ENCODE measurements around the gene FARS2.

The FARS2 gene

GRCh38 chr6:5290097-5290496 is 28.8 kb downstream of the FARS2 start:
- no peak for DNase-seq

GRCh38 chr6:5290500-5290899 is 29.2 kb downstream of the FARS2 start:
- no peak for DNase-seq

- no peak for DNase-seq
Measured at GRCh38 chr6:5292154-5292553, 30.8 kb downstream of the FARS2 start.

DNA sequence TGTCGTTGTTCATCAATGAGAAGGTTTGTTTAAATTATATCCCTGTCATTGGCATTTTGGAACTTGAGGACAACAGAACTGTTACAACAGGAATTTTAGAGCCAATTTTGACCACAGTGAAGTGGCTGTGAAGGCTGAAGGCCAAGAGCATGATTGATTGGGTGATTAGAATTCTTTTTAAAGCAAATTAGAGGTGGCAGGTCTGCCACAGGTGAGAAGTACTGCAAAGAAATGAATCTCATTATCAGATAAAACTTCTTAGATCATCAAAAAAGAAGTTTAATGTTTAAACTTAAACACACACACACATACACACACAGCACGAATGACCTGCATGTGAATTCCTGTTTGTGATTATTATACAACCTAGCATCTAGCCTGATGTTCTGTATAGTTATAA is 32.4 kb downstream of the FARS2 start:
- no peak for DNase-seq

DNA sequence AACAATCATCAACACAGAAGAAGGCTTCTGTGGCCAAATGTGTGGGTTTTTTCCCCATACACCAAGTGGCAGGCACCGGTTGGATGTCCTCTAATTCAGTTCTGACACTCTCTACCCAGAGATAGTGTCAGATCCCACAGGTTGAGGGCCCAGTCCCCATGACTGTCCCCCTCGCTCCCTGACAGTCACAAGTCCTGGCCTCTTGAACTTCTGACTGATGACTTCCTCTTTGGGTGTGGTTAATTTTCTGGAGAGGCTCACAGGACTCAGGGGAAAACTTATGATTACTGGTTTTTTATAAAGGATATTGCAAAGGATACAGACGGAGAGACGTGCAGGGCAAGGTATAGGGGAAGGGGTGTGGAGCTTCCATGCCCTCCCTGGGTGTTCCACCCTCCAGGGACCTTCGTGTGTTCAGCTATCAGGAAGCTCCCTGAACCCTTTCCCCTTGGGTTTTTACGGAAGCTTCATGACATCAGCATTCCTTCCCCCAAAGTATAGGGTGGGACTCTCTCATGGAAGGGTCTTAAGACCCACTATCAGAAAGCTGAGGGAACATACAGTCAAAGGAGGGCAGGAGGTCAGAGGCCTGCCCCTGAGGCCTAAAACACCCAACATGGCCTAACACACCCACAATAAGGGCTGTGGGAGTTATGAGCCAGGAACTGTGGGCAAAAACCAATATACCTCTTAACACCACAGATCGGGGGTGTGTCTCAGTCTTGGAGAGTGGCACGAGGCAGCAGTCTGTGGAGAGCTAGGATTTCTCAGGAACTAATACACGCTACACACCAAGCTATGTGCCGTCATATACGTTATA is 33.3 kb downstream of the FARS2 start:
- no peak for DNase-seq

- no peak for DNase-seq
Measured at GRCh38 chr6:5295623-5296022, 34.3 kb downstream of the FARS2 start.

DNA sequence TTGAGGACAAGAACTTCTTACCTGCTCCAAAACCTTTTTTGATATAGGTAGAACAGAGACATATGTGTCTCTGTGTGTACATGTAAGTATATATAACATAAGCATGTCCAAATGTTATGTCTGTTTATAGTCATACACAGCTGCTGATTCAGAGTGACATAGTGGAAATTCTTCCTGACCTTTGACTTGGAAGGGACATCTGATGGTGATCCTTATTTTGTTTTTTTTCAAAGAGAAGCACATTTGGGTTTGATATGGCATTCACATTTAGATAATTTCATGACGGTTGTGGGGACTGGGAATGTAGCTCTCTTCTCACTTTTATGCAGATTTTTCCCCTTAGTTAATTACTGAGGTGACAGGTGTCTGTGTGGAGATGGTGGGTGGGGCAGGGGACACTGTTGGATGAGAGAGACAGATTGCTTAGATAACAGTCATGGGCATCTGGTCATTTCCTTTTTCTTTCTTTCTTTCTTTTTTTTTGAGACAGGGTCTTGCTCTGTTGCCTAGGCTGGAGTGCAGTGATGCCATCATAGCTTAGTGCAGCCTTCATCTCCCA is 39.0 kb downstream of the FARS2 start:
- DNase-seq: no peak

DNA sequence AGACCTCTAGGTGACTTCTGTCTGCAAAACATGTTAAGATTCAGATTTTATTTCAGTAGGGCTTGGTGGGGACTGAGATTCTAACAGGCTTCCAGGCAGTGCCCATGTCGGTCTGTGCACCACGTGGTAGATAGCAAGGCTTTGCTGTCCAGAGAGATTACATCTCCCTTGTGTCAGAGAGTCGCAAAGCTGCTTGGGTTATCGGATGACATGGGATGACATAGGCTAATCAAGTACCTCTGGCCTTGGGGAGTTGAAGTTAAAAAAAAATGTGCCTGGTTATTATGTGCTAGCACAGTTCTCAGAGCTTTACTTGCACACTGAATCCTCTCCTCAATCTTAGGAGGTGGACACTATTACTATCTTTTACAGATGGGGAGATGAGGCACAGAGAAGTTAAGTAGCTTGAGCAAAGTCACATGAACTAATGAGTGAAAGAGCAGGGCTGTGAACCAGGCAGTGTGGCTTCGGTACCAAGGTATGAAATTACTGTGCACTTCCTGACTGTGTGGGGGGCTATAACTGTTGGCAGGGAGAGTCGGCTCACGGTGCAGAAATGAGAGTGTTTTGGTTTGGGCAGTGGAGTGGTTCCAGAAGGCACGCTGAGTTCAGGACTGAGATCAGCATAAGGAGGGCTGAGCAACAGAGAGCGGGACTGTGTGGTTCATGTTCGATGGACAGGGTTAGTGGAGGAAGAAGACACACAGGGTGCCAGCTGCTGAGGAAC is 41.1 kb downstream of the FARS2 start:
- no peak for DNase-seq

- DNase-seq: peak; percentile 86
Measured at GRCh38 chr6:5302995-5303622, 41.8 kb downstream of the FARS2 start.

- DNase-seq: no peak
Measured at GRCh38 chr6:5303682-5304081, 42.4 kb downstream of the FARS2 start.

DNA sequence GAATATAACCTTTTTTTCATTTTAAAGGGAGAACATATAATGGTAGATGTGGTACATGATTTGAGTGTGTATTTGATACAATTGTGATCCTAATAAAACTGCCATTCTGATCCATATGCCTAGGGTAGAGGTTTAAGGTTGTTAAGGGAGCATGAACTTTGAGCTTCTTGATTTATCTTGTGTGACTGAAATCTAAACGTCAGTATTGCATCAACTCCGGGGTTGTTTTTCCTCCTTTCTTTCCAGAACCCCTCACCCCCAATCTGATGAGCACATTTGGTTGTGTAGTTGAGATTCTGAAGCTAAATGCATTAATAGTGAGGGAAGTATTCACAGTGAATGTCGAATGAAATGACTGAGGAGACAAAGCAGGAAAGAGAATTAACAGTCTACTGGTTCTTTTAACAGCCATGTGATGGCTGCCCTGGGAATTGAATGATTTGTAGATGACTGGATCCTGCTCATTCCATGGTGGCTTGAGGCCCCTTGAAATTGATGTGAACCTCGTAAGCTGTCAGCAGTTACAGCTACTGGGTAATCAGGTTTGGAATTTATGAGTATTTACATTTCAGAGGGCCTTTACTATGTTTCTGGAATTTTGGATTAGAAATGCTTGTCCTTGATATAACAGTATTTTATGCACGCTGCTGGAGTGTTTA is 44.8 kb downstream of the FARS2 start:
- DNase-seq: no peak

DNA sequence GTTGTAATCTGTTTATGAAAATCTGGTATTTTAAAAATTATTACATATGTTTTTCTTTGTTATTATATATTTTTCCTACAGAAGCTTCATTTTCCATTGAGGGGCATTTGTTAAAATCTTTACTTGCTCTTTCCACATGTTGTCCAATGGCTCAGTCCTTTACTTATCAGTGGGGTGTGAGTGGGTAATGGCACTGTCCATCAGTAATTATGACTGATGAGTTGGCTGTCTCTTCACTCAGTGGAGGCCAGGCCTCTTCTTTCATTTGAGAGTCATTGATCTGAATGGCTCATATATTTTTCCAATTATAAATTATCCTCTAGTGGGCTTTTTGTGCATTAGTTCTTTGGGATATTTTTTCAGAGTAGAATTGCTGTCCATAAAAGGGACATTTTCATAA is 45.7 kb downstream of the FARS2 start:
- no peak for DNase-seq

- no peak for DNase-seq
Measured at GRCh38 chr6:5308066-5308465, 46.8 kb downstream of the FARS2 start.

- no peak for DNase-seq
Measured at GRCh38 chr6:5314191-5314865, 53.0 kb downstream of the FARS2 start.

DNA sequence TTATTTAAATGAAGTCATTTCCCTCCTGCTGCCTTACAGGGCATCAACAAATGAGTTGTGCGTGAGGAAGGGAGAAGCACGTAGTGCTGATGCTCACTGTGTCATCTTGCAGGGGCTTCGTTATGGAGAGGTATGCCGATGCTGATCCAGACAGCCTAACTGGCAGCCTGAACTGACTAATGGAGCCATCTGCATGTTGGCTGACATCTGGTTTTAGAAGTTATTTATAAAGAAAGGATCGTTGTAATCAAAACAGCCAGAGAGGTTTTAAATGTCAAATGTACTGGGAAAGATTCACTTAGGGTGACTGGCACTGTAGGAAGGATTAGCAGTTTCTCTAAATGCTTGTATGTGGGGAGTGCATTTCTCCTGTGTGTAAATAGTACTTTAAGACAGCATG is 54.6 kb downstream of the FARS2 start:
- DNase-seq: no peak

- no peak for DNase-seq
Measured at GRCh38 chr6:5316951-5317350, 55.6 kb downstream of the FARS2 start.

GRCh38 chr6:5318617-5319272 is 57.4 kb downstream of the FARS2 start:
- no peak for DNase-seq

DNA sequence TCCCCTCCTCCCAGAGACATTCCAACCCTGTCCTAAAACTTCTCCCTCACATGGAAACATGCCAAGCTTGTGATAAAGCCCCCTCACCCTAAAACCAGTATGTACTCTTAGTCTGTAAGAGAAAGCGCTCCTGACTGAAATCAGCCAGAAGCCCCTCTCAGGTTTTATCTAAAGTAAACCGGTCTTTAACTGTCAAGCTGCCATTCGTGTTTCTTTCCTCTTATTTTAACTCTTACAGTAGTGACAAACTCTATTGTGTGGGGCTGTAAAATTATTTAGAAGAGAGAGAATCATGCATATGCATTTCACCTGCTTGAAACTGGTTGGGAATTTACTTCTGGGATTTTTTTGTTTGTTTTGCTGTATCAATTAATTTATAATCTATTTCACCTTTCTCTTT is 62.7 kb downstream of the FARS2 start:
- DNase-seq: no peak

DNA sequence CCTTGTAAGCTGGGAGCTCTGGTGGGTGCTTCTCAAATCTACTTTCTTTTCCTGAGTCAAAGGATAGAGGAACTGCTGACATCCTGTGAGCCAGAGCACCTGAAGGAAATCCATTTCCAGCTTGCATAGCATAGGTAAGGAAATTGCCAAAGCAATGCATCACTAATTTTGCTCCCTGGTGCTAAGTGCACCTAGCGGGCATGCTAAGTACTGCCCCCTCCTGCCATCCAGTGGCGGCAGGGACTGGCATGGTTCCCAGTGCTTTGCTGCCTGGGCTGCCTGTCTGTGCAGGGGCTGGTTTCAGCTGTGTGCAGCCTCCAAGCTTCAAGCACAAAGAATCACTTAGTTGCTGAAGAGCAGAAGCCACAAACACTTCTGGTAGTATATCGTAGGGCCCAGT is 63.9 kb downstream of the FARS2 start:
- DNase-seq: no peak

- DNase-seq: no peak
Measured at GRCh38 chr6:5326022-5326641, 64.8 kb downstream of the FARS2 start.

DNA sequence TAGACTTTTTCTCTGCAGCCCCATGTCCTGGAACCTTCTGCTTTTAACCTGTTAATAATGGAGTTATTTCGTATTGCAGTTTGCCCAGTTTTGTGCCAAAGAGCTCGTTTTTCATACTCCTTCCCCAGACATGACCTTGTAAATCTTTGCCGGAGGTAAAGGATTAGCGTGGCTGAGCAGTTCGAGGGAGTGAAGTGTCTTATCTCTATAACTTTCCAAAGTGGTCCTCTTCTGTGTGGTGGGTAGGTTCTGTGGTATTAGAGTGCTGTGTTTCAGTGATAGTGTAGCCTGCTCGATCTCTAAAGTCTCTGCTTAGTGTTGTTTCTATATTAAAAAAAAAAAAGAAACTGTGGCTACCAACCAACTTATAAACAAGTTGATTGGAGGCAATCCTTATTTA is 67.5 kb downstream of the FARS2 start:
- no peak for DNase-seq
